Panc1 (cell line): ENCODE results near the gene DUSP16. TPM values are rescaled to one million over a fixed set of nuclear protein-coding genes. Genes with fewer than 3 reads are reported as not detected.

ENCODE experiments used
- ATAC-seq: fragments of 200-7000 bp; cut with Tn5 transposase; 2 replicates; pipeline ENCODE4 v1.9.1; 2020; ENCODE audit warnings: mild to moderate bottlenecking, moderate library complexity
- BruUV-seq: library from RNA; stranded (reverse); fragments of 400-500 nt; replicated peaks from 2 replicates; lab custom pipeline; 2021; lab: Mats Ljungman, UMichigan
- CTCF ChIA-PET: fragments of 300-600 bp; sonication (Branson Sonifier 250); formaldehyde crosslinking; loops from one replicate; lab custom pipeline; 2022; ENCODE audit warnings: antibody characterized with exemption; lab: Charles Lee
- POLR2A ChIA-PET: fragments of 300-600 bp; sonication (Branson Sonifier 250); formaldehyde crosslinking; loops from one replicate; lab custom pipeline; 2022; ENCODE audit warnings: antibody characterized with exemption; lab: Charles Lee
- DNase-seq: peaks from one replicate; pipeline ENCODE4 v3.0.0-alpha.2; 2010; ENCODE audit warnings: low read depth, low spot score
- H3K27ac ChIP-seq: 2 replicates; pipeline ENCODE4 v1.5.1; 2011; ENCODE audit warnings: mild to moderate bottlenecking, low read length, inconsistent platforms
- H3K27me3 ChIP-seq: fragments of 200-500 bp; sonication (Bioruptor generic); 2 replicates; pipeline ENCODE4 v1.6.0; 2014; ENCODE audit warnings: low read length, inconsistent platforms; ENCODE audit not compliant: control insufficient read depth, insufficient read depth
- H3K36me3 ChIP-seq: fragments of 200-500 bp; sonication (Bioruptor generic); 2 replicates; pipeline ENCODE4 v1.5.1; 2014; ENCODE audit warnings: inconsistent platforms, mild to moderate bottlenecking, low read length, moderate library complexity; ENCODE audit not compliant: control insufficient read depth, insufficient read depth
- H3K4me1 ChIP-seq: 2 replicates; pipeline ENCODE4 v1.5.1; 2011; ENCODE audit warnings: inconsistent platforms, mild to moderate bottlenecking, low read length, moderate library complexity; ENCODE audit not compliant: control insufficient read depth, insufficient read depth
- H3K4me3 ChIP-seq, 2 experiments: 2 replicates each; pipeline ENCODE4 v1.5.1; 2011 to 2012; ENCODE audit warnings: low read depth in 2 of 2, low read length in 2 of 2, mild to moderate bottlenecking in 2 of 2, inconsistent platforms in 1 of 2, moderate library complexity in 1 of 2
- H3K9me3 ChIP-seq: fragments of 200-500 bp; sonication (Bioruptor generic); 2 replicates; pipeline ENCODE4 v1.5.1; 2014; ENCODE audit warnings: low read depth, mild to moderate bottlenecking, inconsistent platforms, low read length, moderate library complexity; ENCODE audit not compliant: control insufficient read depth, insufficient read depth
- CTCF ChIP-seq: fragments of 450-650 bp; IDR thresholded peaks from 2 replicates; pipeline ENCODE4 v1.5.1; 2017; ENCODE audit warnings: mild to moderate bottlenecking
- POLR2AphosphoS5 ChIP-seq: IDR thresholded peaks from 2 replicates; pipeline ENCODE4 v1.6.1; 2012; ENCODE audit warnings: mild to moderate bottlenecking, low read depth, low read length, moderate library complexity
- REST ChIP-seq, 2 experiments: IDR thresholded peaks; 2 replicates each; pipeline ENCODE4 v1.6.1; 2011 to 2012; ENCODE audit warnings: low read depth in 2 of 2, control low read depth in 1 of 2, low read length in 1 of 2, mild to moderate bottlenecking in 1 of 2, moderate library complexity in 1 of 2; ENCODE audit not compliant: insufficient read depth in 1 of 2
- SIN3A ChIP-seq: IDR thresholded peaks from 2 replicates; pipeline ENCODE4 v1.6.1; 2012; ENCODE audit warnings: low read depth, mild to moderate bottlenecking, low read length, moderate library complexity, borderline replicate concordance; ENCODE audit not compliant: insufficient read depth
- TCF7L2 ChIP-seq: IDR thresholded peaks from 2 replicates; pipeline ENCODE4 v1.6.1; 2011; ENCODE audit warnings: mild to moderate bottlenecking, low read depth, low read length, inconsistent platforms
- in situ Hi-C: cut with HindIII; loops from 2 replicates; pipeline ENCODE4 v1.10.0; 2016; ENCODE audit warnings: low sequenced_read_pairs, low pct_unique_long_range_greater_than_20kb
- intact Hi-C: fragments of 100-400 bp; cut with micrococcal nuclease; formaldehyde crosslinking; loops from one replicate; pipeline ENCODE4 v1.10.0; 2022; ENCODE audit not compliant: unreplicated experiment
- total RNA-seq: library from RNA; stranded (reverse); gene quantifications from one replicate; pipeline ENCODE4 v1.2.1, GENCODE V29; 2021; ENCODE audit not compliant: unreplicated experiment

The DUSP16 gene
- total RNA-seq, 1 experiment from 2014 or later: 12.9 TPM

- Histone ChIP-seq H3K9me3 (no peaks in the 10 kb centered on the region), H3K27me3 (no peaks in the 10 kb centered on the region), H3K36me3 (no peaks in the 10 kb centered on the region), H3K27ac (no peak overlapping the region), H3K4me3 (no peak overlapping the region), H3K4me1 (no peaks in the 10 kb centered on the region)
- intact Hi-C loops (no loop called here), in situ Hi-C loops (no loop called here)
- ATAC-seq: no peak
- BruUV-seq: no TSS peak
- TF ChIP-seq POLR2AphosphoS5 (no peak), CTCF (no peak), SIN3A (no peak), REST (IDR thresholded peaks at IDR 0.05; ENCODE audit: insufficient read depth in 1 of 2, low read depth in 2 of 2, low read length in 1 of 2) (no peak), TCF7L2 (no peak)
- POLR2A ChIA-PET: no interaction called here
- DNase-seq: no peak
- CTCF ChIA-PET: no interaction called here
Observed at GRCh38 chr12:12445165-12445881, 117.3 kb downstream of the DUSP16 start.

- H3K27me3 ChIP-seq: no peaks in the 10 kb centered on the region
- no peaks in the 10 kb centered on the region for H3K36me3 ChIP-seq
- BruUV-seq: no TSS peak
- intact Hi-C loops: no loop called here
- DNase-seq (no peak), ATAC-seq (no peak)
- H3K9me3 ChIP-seq: no peaks in the 10 kb centered on the region
- TF ChIP-seq TCF7L2 (no peak), REST (IDR thresholded peaks at IDR 0.05; ENCODE audit: insufficient read depth in 1 of 2, low read depth in 2 of 2, low read length in 1 of 2) (no peak), SIN3A (no peak), POLR2AphosphoS5 (no peak)
- no peak overlapping the region for H3K27ac ChIP-seq
- H3K4me1 ChIP-seq: no peaks in the 10 kb centered on the region
- ChIA-PET CTCF (no interaction called here), POLR2A (interaction anchor here (0.7 kb wide), 1 partner anchor 11 kb away, joined by 3 read pairs; no protein-coding TSS in a partner anchor)
- H3K4me3 ChIP-seq: no peak overlapping the region
- in situ Hi-C loops: no loop called here
Observed at GRCh38 chr12:12443431-12443878, 119.2 kb downstream of the DUSP16 start.
